DOHH2 (cell line): ENCODE measurements around the gene PIGX.

Experiments
- H3F3A ChIP-seq: fragments of 200-600 bp; sonication (generic), shearing (Covaris generic); 2 replicates; pipeline ENCODE4 v1.6.0; 2016; ENCODE audit warnings: antibody characterized with exemption, mild to moderate bottlenecking; ENCODE audit not compliant: control insufficient read depth, insufficient read depth
- H3K27ac ChIP-seq: fragments of 200-600 bp; sonication (generic); 2 replicates; pipeline ENCODE4 v1.5.1; 2014; ENCODE audit warnings: low read depth, mild to moderate bottlenecking, low read length, moderate library complexity
- H3K27me3 ChIP-seq: fragments of 200-600 bp; sonication (generic); 2 replicates; pipeline ENCODE4 v1.6.1; 2014; ENCODE audit warnings: mild to moderate bottlenecking, low read length, mixed read lengths; ENCODE audit not compliant: control insufficient read depth
- H3K36me3 ChIP-seq: fragments of 200-600 bp; sonication (generic); 2 replicates; pipeline ENCODE4 v1.6.1; 2014; ENCODE audit warnings: mild to moderate bottlenecking, low read length, moderate library complexity, mixed read lengths; ENCODE audit not compliant: control insufficient read depth
- H3K4me1 ChIP-seq: fragments of 200-600 bp; sonication (generic); 2 replicates; pipeline ENCODE4 v1.6.1; 2014; ENCODE audit warnings: mild to moderate bottlenecking, low read length, mixed read lengths; ENCODE audit not compliant: control insufficient read depth
- H3K4me2 ChIP-seq: fragments of 200-600 bp; sonication (generic); 2 replicates; pipeline ENCODE4 v1.6.0; 2014; ENCODE audit warnings: mild to moderate bottlenecking, low read length, moderate library complexity
- H3K4me3 ChIP-seq: fragments of 200-600 bp; sonication (generic); 2 replicates; pipeline ENCODE4 v1.5.1; 2014; ENCODE audit warnings: mild to moderate bottlenecking, low read length, mixed read lengths
- H3K79me2 ChIP-seq: fragments of 200-600 bp; sonication (generic); 2 replicates; pipeline ENCODE4 v1.6.1; 2014; ENCODE audit warnings: mild to moderate bottlenecking, low read length, mixed read lengths; ENCODE audit not compliant: control insufficient read depth
- H3K9me2 ChIP-seq: fragments of 200-600 bp; sonication (generic); replicated peaks from 2 replicates; pipeline ENCODE4 v1.6.1; 2014; ENCODE audit warnings: mild to moderate bottlenecking, low read length, mixed read lengths; ENCODE audit not compliant: control insufficient read depth
- H3K9me3 ChIP-seq: fragments of 200-600 bp; sonication (generic); 2 replicates; pipeline ENCODE4 v1.6.1; 2014; ENCODE audit warnings: antibody characterized with exemption, low read length, mixed read lengths; ENCODE audit not compliant: control insufficient read depth, insufficient read depth
- H4K20me1 ChIP-seq: fragments of 200-600 bp; sonication (generic); 2 replicates; pipeline ENCODE4 v1.6.0; 2014; ENCODE audit warnings: low read depth, mild to moderate bottlenecking, antibody characterized with exemption, low read length, moderate library complexity; ENCODE audit not compliant: control insufficient read depth, insufficient read depth
- EZH2phosphoT487 ChIP-seq: fragments of 200-600 bp; sonication (generic); IDR thresholded peaks from 2 replicates; pipeline ENCODE4 v1.6.1; 2017; ENCODE audit warnings: borderline replicate concordance, mild to moderate bottlenecking, antibody characterized with exemption, low read length, moderate library complexity, mixed read lengths
- TF ChIP-seq, protein P1 (sequence below): fragments of 200-600 bp; sonication (generic); IDR thresholded peaks from one replicate; pipeline ENCODE4 v1.5.1; 2014; ENCODE audit warnings: antibody characterized with exemption, mild to moderate bottlenecking, low read depth, low read length; ENCODE audit not compliant: poor library complexity, severe bottlenecking

Gene PIGX

DNA sequence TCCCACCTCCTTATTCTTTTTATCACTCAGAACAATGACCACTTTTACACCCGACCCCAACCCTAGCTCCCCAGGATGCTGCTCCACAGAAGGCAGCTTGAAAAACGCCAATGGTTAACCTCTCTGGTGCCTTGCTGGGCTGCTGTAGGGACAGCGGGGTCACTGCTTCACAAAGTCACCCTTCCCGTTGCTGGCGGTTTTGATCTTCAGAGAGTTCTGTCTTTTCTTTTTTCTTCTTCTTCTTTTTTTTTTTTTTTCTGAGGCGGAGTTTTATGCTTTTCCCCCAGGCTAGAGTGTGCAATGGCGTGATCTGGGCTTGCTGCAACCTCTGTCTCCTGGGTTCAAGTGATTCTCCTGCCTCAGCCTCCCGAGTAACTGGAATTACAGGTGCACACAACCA is 20.8 kb upstream of the PIGX start:
- no peaks in the 10 kb centered on the region for H3K36me3 ChIP-seq
- no peaks in the 10 kb centered on the region for H3K9me2 ChIP-seq
- no peaks in the 10 kb centered on the region for H4K20me1 ChIP-seq
- no peak overlapping the region for H3K4me2 ChIP-seq
- TF ChIP-seq EZH2phosphoT487: no peak
- TF ChIP-seq, protein P1, sequence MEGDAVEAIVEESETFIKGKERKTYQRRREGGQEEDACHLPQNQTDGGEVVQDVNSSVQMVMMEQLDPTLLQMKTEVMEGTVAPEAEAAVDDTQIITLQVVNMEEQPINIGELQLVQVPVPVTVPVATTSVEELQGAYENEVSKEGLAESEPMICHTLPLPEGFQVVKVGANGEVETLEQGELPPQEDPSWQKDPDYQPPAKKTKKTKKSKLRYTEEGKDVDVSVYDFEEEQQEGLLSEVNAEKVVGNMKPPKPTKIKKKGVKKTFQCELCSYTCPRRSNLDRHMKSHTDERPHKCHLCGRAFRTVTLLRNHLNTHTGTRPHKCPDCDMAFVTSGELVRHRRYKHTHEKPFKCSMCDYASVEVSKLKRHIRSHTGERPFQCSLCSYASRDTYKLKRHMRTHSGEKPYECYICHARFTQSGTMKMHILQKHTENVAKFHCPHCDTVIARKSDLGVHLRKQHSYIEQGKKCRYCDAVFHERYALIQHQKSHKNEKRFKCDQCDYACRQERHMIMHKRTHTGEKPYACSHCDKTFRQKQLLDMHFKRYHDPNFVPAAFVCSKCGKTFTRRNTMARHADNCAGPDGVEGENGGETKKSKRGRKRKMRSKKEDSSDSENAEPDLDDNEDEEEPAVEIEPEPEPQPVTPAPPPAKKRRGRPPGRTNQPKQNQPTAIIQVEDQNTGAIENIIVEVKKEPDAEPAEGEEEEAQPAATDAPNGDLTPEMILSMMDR: no peak
- H3K27me3 ChIP-seq: peaks cover 20% of the 10 kb centered on the region
- no peaks in the 10 kb centered on the region for H3F3A ChIP-seq
- H3K9me3 ChIP-seq: no peaks in the 10 kb centered on the region
- peaks cover 20% of the 10 kb centered on the region for H3K4me1 ChIP-seq
- H3K4me3 ChIP-seq: no peak overlapping the region
- H3K79me2 ChIP-seq: no peaks in the 10 kb centered on the region
- H3K27ac ChIP-seq: no peak overlapping the region

DNA sequence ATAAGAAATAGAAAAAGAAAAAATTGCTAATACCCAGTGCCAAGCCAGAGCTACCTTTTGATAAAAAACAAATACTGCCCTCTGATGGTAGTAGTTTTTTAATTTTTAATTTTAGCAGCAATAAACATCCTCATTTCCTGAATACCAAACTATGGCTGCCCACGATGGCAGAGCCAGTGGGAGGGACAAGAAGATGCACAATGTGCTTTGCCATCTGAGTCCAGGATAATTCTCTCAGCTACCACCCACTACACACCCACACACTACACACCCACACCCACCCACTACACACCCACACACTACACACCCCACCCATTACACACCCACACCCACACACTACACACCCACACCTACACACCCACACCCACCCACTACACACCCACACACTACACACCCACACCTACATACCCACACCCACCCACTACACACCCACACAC is 18.0 kb upstream of the PIGX start:
- no peaks in the 10 kb centered on the region for H3K9me3 ChIP-seq
- no peak overlapping the region for H3K27ac ChIP-seq
- H3F3A ChIP-seq: no peaks in the 10 kb centered on the region
- TF ChIP-seq, protein P1: no peak
- TF ChIP-seq EZH2phosphoT487: no peak
- no peaks in the 10 kb centered on the region for H3K36me3 ChIP-seq
- no peaks in the 10 kb centered on the region for H4K20me1 ChIP-seq
- peak overlapping the region; percentile 33; the same call in 1 of the 2 replicates for H3K4me2 ChIP-seq
- H3K4me3 ChIP-seq: no peak overlapping the region
- H3K79me2 ChIP-seq: no peaks in the 10 kb centered on the region
- H3K27me3 ChIP-seq: peaks cover 20% of the 10 kb centered on the region
- H3K9me2 ChIP-seq: no peaks in the 10 kb centered on the region
- H3K4me1 ChIP-seq: peaks cover 25% of the 10 kb centered on the region

DNA sequence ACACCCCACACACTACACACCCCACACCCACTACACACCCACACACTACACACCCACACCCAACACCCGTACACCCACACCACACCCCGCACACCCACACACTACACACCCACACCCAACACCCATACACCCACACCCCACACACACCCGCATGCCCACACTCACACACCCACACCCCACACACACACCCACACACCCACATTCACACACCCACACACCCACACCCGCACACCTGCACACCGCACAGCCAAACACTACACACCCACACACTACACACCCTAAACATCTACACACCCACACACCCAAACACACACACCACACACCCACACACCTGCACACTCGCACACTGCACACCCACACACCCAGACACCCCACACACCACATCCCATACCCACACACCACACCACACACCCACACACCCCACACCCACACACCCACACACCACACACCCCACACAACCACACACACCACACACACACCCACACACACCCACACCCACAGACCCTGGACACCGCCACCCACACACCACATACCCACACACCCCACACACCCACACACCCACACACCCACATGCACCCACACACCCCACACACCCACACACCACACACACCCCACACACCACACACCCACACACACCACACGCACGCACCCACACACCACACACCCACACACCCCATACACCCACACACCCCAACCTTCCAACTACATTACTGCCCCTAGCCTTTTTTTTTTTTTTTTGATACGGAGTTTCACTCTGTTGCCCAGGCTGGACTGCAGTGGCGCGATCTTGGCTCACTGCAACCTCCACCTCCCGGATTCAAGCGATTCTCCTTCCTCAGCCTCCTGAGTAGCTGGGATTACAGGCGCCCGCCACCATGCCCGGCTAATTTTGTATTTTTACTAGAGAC is 17.0 kb upstream of the PIGX start:
- no peak for TF ChIP-seq EZH2phosphoT487
- TF ChIP-seq, protein P1: no peak
- Histone ChIP-seq H3K27ac (no peak overlapping the region), H3K79me2 (no peaks in the 10 kb centered on the region), H3K4me2 (no peak overlapping the region), H3K9me2 (no peaks in the 10 kb centered on the region), H3K9me3 (no peaks in the 10 kb centered on the region), H3K4me1 (peaks cover 20% of the 10 kb centered on the region), H3K27me3 (peaks cover 18% of the 10 kb centered on the region), H4K20me1 (no peaks in the 10 kb centered on the region), H3K4me3 (no peak overlapping the region), H3K36me3 (no peaks in the 10 kb centered on the region), H3F3A (no peaks in the 10 kb centered on the region)
